ENCODE measurements around the gene ARPC5. TPM values are rescaled to one million over a fixed set of nuclear protein-coding genes. Genes with fewer than 3 reads are reported as not detected.
"Not testable (repeated sequence)": the region's sequence is repeated elsewhere in the genome, so short reads cannot be mapped to it uniquely, and the experiment has no call there.

The ARPC5 gene
- polyA plus RNA-seq, 1 donor = 163 TPM

DNA sequence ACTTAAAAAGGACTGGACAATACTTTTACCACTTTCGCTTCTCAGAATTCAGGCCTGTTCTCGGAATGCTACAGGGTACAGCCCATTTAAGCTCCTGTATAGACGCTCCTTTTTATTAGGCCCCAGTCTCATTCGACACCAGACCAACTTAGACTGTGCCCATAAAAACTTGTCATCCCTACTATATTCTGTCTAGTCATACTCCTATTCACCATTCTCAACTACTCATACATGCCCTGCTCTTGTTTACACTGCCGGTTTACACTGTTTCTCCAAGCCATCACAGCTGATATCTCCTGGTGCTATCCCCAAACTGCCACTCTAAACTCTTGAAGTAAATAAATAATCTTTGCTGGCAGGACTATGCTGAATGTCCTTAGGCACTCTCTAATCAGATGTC is 17.4 kb downstream of the ARPC5 start:
- H3K27ac ChIP-seq (ENCODE audit: low read length); H3K4me1 ChIP-seq (ENCODE audit: control insufficient read depth, insufficient read depth, low read length); DNase-seq; H3K36me3 ChIP-seq (ENCODE audit: control insufficient read depth, insufficient read depth, low read length); H3K4me3 ChIP-seq (ENCODE audit: low read length); H3K27me3 ChIP-seq (ENCODE audit: control insufficient read depth, insufficient read depth, low read length); H3K9me3 ChIP-seq (ENCODE audit: control insufficient read depth, low read depth, low read length): not testable (repeated sequence)
- WGBS (ENCODE audit: insufficient coverage, low lambda C conversion rate) = 100% methylated on average over 1 of the region's 5 CpGs

DNA sequence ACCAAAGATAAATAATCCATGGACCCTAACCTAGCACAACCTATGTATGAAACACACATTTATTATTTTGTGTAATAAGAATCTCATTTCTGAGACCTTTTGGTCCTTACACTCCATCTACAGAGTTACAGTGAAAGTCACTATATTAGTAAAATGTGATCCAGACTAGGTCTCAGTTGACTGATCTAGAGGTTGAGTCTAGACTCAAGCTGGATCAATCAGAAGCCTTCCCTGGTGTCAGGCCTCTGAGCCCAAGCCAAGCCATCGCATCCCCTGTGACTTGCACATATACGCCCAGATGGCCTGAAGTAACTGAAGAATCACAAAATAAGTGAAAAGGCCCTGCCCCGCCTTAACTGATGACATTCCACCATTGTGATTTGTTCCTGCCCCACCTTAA is 22.6 kb downstream of the ARPC5 start:
- no CpG with 5 or more reads among the region's 3 CpGs for WGBS (ENCODE audit: insufficient coverage, low lambda C conversion rate)

DNA sequence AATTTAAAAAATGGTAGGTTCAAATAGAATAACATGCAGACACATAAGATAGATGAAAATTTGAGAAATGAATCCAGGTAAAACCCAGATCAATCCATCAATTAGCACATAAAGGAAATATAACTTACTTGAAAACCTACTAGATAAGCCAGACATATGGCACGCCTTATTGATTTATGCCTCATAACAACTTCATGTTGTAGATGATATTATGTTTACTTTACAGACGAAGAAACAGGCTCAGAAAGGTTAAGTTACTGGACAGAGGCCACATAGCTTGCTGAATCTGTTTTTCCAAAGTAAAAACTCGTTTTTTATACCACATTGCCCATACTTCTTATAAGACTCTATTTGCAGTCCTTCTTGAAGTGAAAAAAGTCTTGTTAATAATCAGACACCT is 23.2 kb downstream of the ARPC5 start:
- H3K4me1 ChIP-seq (ENCODE audit: control insufficient read depth, insufficient read depth, low read length) = peaks cover 2% of the 10 kb centered on the region
- no peak overlapping the region for H3K27ac ChIP-seq (ENCODE audit: low read length)
- no peaks in the 10 kb centered on the region for H3K36me3 ChIP-seq (ENCODE audit: control insufficient read depth, insufficient read depth, low read length)
- no peak for DNase-seq
- no peak overlapping the region for H3K4me3 ChIP-seq (ENCODE audit: low read length)
- WGBS (ENCODE audit: insufficient coverage, low lambda C conversion rate) = 74% methylated on average over 2 of the region's 3 CpGs
- no peaks in the 10 kb centered on the region for H3K27me3 ChIP-seq (ENCODE audit: control insufficient read depth, insufficient read depth, low read length)
- H3K9me3 ChIP-seq (ENCODE audit: control insufficient read depth, low read depth, low read length) = no peaks in the 10 kb centered on the region

More for the DNA sequence above, 22.6 kb downstream of the ARPC5 start:
- DNase-seq; H3K27ac ChIP-seq (ENCODE audit: low read length); H3K27me3 ChIP-seq (ENCODE audit: control insufficient read depth, insufficient read depth, low read length); H3K36me3 ChIP-seq (ENCODE audit: control insufficient read depth, insufficient read depth, low read length); H3K4me1 ChIP-seq (ENCODE audit: control insufficient read depth, insufficient read depth, low read length); H3K4me3 ChIP-seq (ENCODE audit: low read length); H3K9me3 ChIP-seq (ENCODE audit: control insufficient read depth, low read depth, low read length): not testable (repeated sequence)

DNA sequence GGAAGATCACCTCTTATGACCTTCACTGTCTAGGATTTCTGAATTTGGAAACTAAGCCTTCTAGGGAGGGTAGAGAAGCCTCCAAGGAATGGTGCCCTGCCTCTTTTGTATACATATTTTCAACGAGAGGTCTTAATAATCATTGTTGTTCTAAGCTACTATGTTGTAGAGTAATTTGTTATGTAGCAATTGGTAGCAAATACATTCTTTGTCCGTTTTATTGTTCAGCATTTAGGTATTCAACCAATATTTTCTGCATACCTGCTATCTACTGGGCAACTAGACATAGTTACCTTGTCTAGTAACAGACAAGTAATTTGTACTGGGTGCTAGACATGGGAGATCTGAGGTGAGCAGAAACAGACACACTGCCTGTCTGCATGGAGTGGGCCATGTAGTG is 24.6 kb downstream of the ARPC5 start:
- Histone ChIP-seq H3K27me3 (ENCODE audit: control insufficient read depth, insufficient read depth, low read length) (no peaks in the 10 kb centered on the region), H3K9me3 (ENCODE audit: control insufficient read depth, low read depth, low read length) (no peaks in the 10 kb centered on the region), H3K27ac (ENCODE audit: low read length) (no peak overlapping the region), H3K4me1 (ENCODE audit: control insufficient read depth, insufficient read depth, low read length) (peaks cover 2% of the 10 kb centered on the region), H3K36me3 (ENCODE audit: control insufficient read depth, insufficient read depth, low read length) (no peaks in the 10 kb centered on the region), H3K4me3 (ENCODE audit: low read length) (no peak overlapping the region)
- WGBS (ENCODE audit: insufficient coverage, low lambda C conversion rate) = 67% methylated on average over 1 of the region's 2 CpGs
- DNase-seq = no peak

DNA sequence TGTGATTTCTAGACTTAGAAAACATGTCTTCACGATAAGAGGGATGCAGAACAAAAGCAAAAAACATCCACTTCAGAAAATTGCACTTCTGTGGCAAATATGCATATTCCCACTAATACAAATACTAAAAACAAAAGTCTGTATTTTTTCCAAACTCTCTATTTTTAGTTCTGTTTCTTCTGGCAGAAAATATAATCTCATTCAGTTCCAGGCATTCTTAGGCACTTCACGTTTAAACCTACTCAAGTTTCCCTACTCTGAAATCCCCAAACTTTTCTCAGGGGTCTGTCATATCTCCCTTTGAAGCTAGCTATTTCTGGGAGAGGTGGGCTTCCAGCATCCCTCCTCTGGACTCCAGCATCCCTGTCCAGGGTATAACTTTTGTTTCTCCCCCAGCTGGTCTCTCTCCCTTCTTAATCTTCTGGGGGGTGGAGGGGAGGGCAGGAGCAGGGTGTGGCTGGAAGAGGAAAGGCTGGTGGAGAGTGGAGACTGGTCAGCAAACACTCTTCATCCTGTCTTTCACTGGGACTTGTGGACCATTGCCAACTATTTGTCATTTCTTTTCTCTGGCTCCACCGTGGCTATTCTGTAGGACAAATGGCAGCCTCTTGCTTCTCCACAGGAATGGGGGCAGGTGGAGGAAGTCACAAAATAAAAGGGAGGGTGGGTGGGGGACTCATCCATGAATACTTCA is 25.7 kb downstream of the ARPC5 start:
- H3K9me3 ChIP-seq (ENCODE audit: control insufficient read depth, low read depth, low read length) = no peaks in the 10 kb centered on the region
- no peak for DNase-seq
- WGBS (ENCODE audit: insufficient coverage, low lambda C conversion rate) = 67% methylated on average over 2 of the region's 3 CpGs
- no peaks in the 10 kb centered on the region for H3K27me3 ChIP-seq (ENCODE audit: control insufficient read depth, insufficient read depth, low read length)
- peaks cover 2% of the 10 kb centered on the region for H3K4me1 ChIP-seq (ENCODE audit: control insufficient read depth, insufficient read depth, low read length)
- H3K36me3 ChIP-seq (ENCODE audit: control insufficient read depth, insufficient read depth, low read length) = no peaks in the 10 kb centered on the region
- no peak overlapping the region for H3K4me3 ChIP-seq (ENCODE audit: low read length)
- no peak overlapping the region for H3K27ac ChIP-seq (ENCODE audit: low read length)

DNA sequence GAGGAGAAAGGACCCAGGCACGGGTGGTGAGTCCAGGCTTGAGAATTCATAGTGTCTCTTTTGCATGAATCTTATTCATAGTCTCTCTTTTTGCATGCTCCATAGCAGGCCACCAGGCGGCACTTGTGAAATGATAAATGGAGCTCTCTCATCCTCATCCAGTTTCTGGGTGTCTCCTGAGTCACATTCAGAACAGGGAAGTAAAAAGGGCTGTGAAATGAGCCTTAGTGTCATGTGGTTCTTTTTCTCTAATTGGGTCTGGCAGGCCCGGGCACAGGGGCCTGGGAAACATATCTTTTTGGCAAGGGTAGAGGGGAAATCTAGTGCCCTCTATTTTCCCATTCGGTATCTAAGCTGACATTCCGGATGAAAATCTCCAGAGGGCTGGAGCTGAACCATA is 26.3 kb downstream of the ARPC5 start:
- Histone ChIP-seq H3K27ac (ENCODE audit: low read length) (no peak overlapping the region), H3K4me3 (ENCODE audit: low read length) (no peak overlapping the region), H3K4me1 (ENCODE audit: control insufficient read depth, insufficient read depth, low read length) (peaks cover 2% of the 10 kb centered on the region), H3K36me3 (ENCODE audit: control insufficient read depth, insufficient read depth, low read length) (no peaks in the 10 kb centered on the region), H3K27me3 (ENCODE audit: control insufficient read depth, insufficient read depth, low read length) (no peaks in the 10 kb centered on the region), H3K9me3 (ENCODE audit: control insufficient read depth, low read depth, low read length) (no peaks in the 10 kb centered on the region)
- WGBS (ENCODE audit: insufficient coverage, low lambda C conversion rate) = 93% methylated on average over 2 of the region's 5 CpGs
- DNase-seq = no peak

DNA sequence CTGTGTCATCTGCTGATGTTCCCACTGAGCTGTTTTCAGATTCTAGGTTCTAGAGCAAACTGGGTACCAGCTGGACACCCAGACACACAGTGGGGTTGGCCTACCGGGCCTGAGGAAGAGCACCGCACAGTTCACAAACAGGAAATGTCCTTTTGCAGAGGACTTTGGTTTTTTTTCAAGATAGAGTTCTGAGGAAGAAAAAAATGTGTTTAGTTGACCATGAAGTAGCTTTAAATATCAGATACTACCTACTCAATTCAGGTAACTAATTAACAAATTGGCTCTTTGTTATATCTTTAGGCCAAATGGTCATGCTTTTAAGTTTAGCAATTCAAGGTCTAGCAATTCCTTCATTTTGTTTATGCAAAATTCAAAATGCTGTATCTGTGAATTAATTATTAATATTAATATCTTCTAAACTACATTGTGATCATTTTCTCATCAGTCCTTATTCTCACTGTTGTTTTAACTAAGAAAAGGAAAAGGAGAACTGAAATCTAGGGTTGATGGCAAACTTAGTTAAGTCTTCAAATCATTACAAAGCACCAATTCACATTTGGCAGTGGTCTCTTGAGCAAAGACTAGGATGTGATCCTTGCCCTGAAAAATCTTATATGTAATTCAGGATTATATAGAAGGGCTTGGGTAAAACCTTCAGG is 28.1 kb downstream of the ARPC5 start:
- Histone ChIP-seq H3K4me3 (ENCODE audit: low read length) (no peak overlapping the region), H3K27me3 (ENCODE audit: control insufficient read depth, insufficient read depth, low read length) (no peaks in the 10 kb centered on the region), H3K27ac (ENCODE audit: low read length) (no peak overlapping the region), H3K36me3 (ENCODE audit: control insufficient read depth, insufficient read depth, low read length) (no peaks in the 10 kb centered on the region), H3K9me3 (ENCODE audit: control insufficient read depth, low read depth, low read length) (no peaks in the 10 kb centered on the region), H3K4me1 (ENCODE audit: control insufficient read depth, insufficient read depth, low read length) (peaks cover 9% of the 10 kb centered on the region)
- DNase-seq = peak in 1 of 2 donors; percentile 24
- WGBS (ENCODE audit: insufficient coverage, low lambda C conversion rate) = no CpG with 5 or more reads among the region's 2 CpGs

DNA sequence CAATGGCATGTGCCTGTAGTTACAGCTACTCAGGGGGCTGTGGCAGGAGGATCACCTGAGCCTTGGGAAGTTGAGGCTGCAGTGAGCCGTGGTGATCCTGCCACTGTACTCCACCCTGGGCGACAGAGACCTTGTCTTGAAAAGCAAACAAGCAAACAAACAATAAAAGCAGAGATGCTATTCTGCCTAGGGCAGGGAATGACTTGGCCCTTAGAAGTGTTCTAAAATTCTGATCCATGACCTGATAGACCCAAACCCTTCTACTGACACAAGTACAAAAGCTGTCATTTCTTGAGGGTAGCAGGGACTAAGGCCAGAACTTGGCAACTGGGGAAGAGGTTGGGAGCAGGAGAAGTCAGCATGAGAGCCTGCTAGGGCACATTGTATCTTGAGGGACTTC is 29.7 kb downstream of the ARPC5 start:
- no peaks in the 10 kb centered on the region for H3K27me3 ChIP-seq (ENCODE audit: control insufficient read depth, insufficient read depth, low read length)
- no peak overlapping the region for H3K27ac ChIP-seq (ENCODE audit: low read length)
- no peak overlapping the region for H3K4me3 ChIP-seq (ENCODE audit: low read length)
- no peaks in the 10 kb centered on the region for H3K9me3 ChIP-seq (ENCODE audit: control insufficient read depth, low read depth, low read length)
- H3K36me3 ChIP-seq (ENCODE audit: control insufficient read depth, insufficient read depth, low read length) = no peaks in the 10 kb centered on the region
- peaks cover 9% of the 10 kb centered on the region for H3K4me1 ChIP-seq (ENCODE audit: control insufficient read depth, insufficient read depth, low read length)
- DNase-seq = no peak
- no CpG with 5 or more reads among the region's 2 CpGs for WGBS (ENCODE audit: insufficient coverage, low lambda C conversion rate)

DNA sequence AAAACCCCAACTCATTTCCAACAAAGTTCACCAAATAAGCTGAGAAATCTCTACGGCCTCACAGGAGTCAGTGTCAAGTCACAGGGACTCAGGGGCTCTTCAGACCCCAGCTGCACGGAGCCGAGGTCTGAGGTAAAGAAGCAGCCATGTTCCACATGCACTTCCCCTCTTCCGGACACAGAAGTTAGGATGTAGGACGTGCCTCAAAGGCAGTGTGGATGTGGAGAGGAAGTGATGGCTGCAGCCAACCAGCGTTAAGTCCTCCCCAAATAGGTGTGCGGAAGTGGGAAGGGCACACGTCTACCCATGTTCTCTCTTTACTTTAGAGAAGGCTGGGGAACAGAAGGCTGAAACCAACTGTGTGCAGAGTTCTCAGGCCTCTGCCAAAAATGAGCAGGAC is 30.8 kb downstream of the ARPC5 start:
- H3K27me3 ChIP-seq (ENCODE audit: control insufficient read depth, insufficient read depth, low read length) = no peaks in the 10 kb centered on the region
- peaks cover 9% of the 10 kb centered on the region for H3K4me1 ChIP-seq (ENCODE audit: control insufficient read depth, insufficient read depth, low read length)
- no peak for DNase-seq
- H3K9me3 ChIP-seq (ENCODE audit: control insufficient read depth, low read depth, low read length) = no peaks in the 10 kb centered on the region
- no peak overlapping the region for H3K4me3 ChIP-seq (ENCODE audit: low read length)
- no peaks in the 10 kb centered on the region for H3K36me3 ChIP-seq (ENCODE audit: control insufficient read depth, insufficient read depth, low read length)
- no peak overlapping the region for H3K27ac ChIP-seq (ENCODE audit: low read length)
- no CpG with 5 or more reads among the region's 8 CpGs for WGBS (ENCODE audit: insufficient coverage, low lambda C conversion rate)

DNA sequence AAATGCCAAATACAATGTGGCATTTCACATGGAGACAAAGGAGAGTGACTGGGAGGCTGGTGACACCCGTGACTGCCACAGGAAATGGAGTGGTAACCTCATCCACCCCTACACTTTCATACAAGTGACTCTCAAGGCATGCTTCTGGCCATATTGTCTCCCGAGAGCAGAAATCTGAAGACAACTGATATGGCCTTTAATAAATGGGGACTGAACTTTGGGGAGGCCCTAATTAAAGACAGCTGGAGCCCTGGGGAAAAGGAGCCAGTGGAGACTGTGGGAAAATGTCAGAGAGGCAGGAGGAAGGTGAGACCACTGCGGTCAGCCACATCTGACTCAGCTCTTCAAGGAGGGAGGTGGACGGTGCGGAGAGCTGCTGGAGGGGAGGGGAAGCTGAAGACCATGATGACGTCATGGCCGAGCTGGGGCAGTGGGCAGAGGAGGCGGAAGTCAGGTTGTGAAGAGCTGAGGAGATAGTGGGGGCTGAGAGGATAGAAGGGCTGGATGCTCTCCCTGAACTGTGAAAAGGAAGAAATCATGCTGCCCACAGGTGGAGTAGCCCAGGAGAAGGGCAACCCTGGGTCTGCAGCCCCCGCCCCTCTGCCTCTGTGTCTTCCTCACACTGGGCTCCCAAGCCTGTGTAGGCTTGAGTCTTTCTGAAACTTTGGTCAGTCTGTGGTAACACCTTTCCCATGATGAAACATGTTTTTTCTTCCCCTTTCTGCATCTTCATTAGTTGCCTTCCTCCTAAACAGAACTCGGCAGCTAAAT is 31.4 kb downstream of the ARPC5 start:
- DNase-seq = no peak
- H3K4me1 ChIP-seq (ENCODE audit: control insufficient read depth, insufficient read depth, low read length) = peaks cover 9% of the 10 kb centered on the region
- no peaks in the 10 kb centered on the region for H3K27me3 ChIP-seq (ENCODE audit: control insufficient read depth, insufficient read depth, low read length)
- no peaks in the 10 kb centered on the region for H3K9me3 ChIP-seq (ENCODE audit: control insufficient read depth, low read depth, low read length)
- WGBS (ENCODE audit: insufficient coverage, low lambda C conversion rate) = no CpG with 5 or more reads among the region's 10 CpGs
- peak overlapping the region; percentile 57 for H3K27ac ChIP-seq (ENCODE audit: low read length)
- no peaks in the 10 kb centered on the region for H3K36me3 ChIP-seq (ENCODE audit: control insufficient read depth, insufficient read depth, low read length)
- H3K4me3 ChIP-seq (ENCODE audit: low read length) = no peak overlapping the region

Data from large intestine (tissue), 3 donors.